Ishikawa (cell line): ENCODE results near the gene CCN2.
A peak's percentile ranks its signal among the peaks of the same experiment; 100 is the strongest.

Experiments used
- CEBPB ChIP-seq: IDR thresholded peaks from 2 replicates; pipeline ENCODE4 v1.6.1; 2012
- CREB1 ChIP-seq: IDR thresholded peaks from 2 replicates; pipeline ENCODE4 v1.6.1; 2012; ENCODE audit warnings: low read depth
- EGR1 ChIP-seq: IDR thresholded peaks from 2 replicates; pipeline ENCODE4 v1.6.1; 2012
- EP300 ChIP-seq: IDR thresholded peaks from 2 replicates; pipeline ENCODE4 v1.6.1; 2012; ENCODE audit warnings: borderline replicate concordance
- FOXM1 ChIP-seq: IDR thresholded peaks from 2 replicates; pipeline ENCODE4 v1.6.1; 2012; ENCODE audit warnings: low read depth, borderline replicate concordance
- MAX ChIP-seq: IDR thresholded peaks from 2 replicates; pipeline ENCODE4 v1.6.1; 2012
- NFIC ChIP-seq: IDR thresholded peaks from 2 replicates; pipeline ENCODE4 v1.6.1; 2012
- RAD21 ChIP-seq: IDR thresholded peaks from 2 replicates; pipeline ENCODE4 v1.6.1; 2012; ENCODE audit warnings: low read depth
- REST ChIP-seq: IDR thresholded peaks from 2 replicates; pipeline ENCODE4 v1.6.1; 2012; ENCODE audit warnings: low read depth, mild to moderate bottlenecking
- TAF1 ChIP-seq: IDR thresholded peaks from 2 replicates; pipeline ENCODE4 v1.6.1; 2012; ENCODE audit warnings: low read depth, mild to moderate bottlenecking
- TCF12 ChIP-seq: IDR thresholded peaks from 2 replicates; pipeline ENCODE4 v1.6.1; 2012; ENCODE audit warnings: low read depth
- TEAD4 ChIP-seq: IDR thresholded peaks from 2 replicates; pipeline ENCODE4 v1.6.1; 2012
- USF1 ChIP-seq: IDR thresholded peaks from 2 replicates; pipeline ENCODE4 v1.6.1; 2012
- YY1 ChIP-seq: IDR thresholded peaks from 2 replicates; pipeline ENCODE4 v1.6.1; 2012; ENCODE audit warnings: low read depth
- ZBTB7A ChIP-seq: IDR thresholded peaks from 2 replicates; pipeline ENCODE4 v1.6.1; 2012; ENCODE audit warnings: low read depth

Gene CCN2

GRCh38 chr6:131966443-131966842 lies 15.3 kb upstream of the CCN2 start:
- TF ChIP-seq USF1 (no peak), MAX (no peak), TCF12 (no peak), CEBPB (no peak), FOXM1 (no peak), TEAD4 (no peak), RAD21 (no peak), CREB1 (no peak), EGR1 (no peak), YY1 (no peak), ZBTB7A (no peak), TAF1 (no peak), EP300 (no peak), NFIC (no peak)

GRCh38 chr6:131963063-131963462 lies 11.9 kb upstream of the CCN2 start:
- TF ChIP-seq FOXM1 = no peak
- TF ChIP-seq TCF12 = no peak
- TF ChIP-seq USF1 = no peak
- TF ChIP-seq TAF1 = no peak
- no peak for TF ChIP-seq REST
- TF ChIP-seq RAD21 = no peak
- no peak for TF ChIP-seq TEAD4
- no peak for TF ChIP-seq NFIC
- no peak for TF ChIP-seq ZBTB7A
- TF ChIP-seq CEBPB = no peak
- TF ChIP-seq EGR1 = no peak
- no peak for TF ChIP-seq YY1
- no peak for TF ChIP-seq CREB1
- TF ChIP-seq MAX = no peak
- TF ChIP-seq EP300 = no peak

- no peak for TF ChIP-seq EP300
- TF ChIP-seq RAD21 = peak; percentile 40; the same call in 1 of the 2 replicates
These were observed 9.4 kb upstream of the CCN2 start for GRCh38 chr6:131960371-131961133.

- TF ChIP-seq REST (no peak), TAF1 (no peak), MAX (no peak), FOXM1 (no peak), TEAD4 (no peak), EGR1 (no peak), NFIC (no peak), ZBTB7A (no peak), EP300 (no peak), TCF12 (no peak), CEBPB (no peak), CREB1 (no peak), RAD21 (no peak)
These were observed 7.6 kb upstream of the CCN2 start for GRCh38 chr6:131958542-131959470.

GRCh38 chr6:131958095-131958494 lies 6.9 kb upstream of the CCN2 start:
- TF ChIP-seq EGR1 (no peak), MAX (no peak), ZBTB7A (no peak), REST (no peak), YY1 (no peak), CEBPB (no peak)
